Measurements from ENCODE around the gene IFNGR1.

GRCh38 chr6:137264311-137265075 lies 45.3 kb upstream of the IFNGR1 start:
- TF ChIP-seq CTCF (IDR thresholded peaks at IDR 0.05) (no peak), POLR2AphosphoS5 (IDR thresholded peaks at IDR 0.05) (no peak)

Measured in breast epithelium (tissue), 3 donors.